Occipital lobe (tissue), 2 donors: ENCODE measurements around the gene RPA3. TPM values are rescaled to one million over a fixed set of nuclear protein-coding genes. Genes with fewer than 3 reads are reported as not detected.
"Not testable (repeated sequence)": the region's sequence is repeated elsewhere in the genome, so short reads cannot be mapped to it uniquely, and the experiment has no call there.

ENCODE experiments used
- DNase-seq: peaks from one replicate; lab custom pipeline; 2025; lab: John Stamatoyannopoulos, UW
- total RNA-seq: library from RNA; depleted of rRNA; stranded (reverse); fragments of >200 nt; gene quantifications from one replicate; pipeline ENCODE4 v1.2.3, GENCODE V29; 2014

RPA3 gene
- total RNA-seq, 1 donor from 2014 or later: 12.9 TPM

DNA sequence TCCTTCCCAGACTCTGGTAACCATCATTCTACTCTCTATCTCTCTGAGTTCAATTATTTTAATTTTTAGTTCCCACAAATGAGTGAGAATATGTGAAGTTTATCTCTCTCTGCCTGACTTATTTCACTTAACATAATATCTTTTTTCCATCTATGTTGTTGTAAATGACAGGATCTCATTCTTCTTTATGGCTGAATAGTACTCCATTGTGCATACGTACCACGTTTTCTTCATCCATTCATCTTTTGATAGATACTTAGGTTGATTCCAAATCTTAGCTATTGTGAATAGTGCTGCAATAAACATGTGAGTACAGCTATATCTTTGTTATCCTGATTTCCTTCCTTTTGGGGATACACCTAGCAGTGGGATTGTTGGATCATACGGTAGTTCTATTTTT lies 23.9 kb downstream of the RPA3 start:
- no peak for DNase-seq

DNA sequence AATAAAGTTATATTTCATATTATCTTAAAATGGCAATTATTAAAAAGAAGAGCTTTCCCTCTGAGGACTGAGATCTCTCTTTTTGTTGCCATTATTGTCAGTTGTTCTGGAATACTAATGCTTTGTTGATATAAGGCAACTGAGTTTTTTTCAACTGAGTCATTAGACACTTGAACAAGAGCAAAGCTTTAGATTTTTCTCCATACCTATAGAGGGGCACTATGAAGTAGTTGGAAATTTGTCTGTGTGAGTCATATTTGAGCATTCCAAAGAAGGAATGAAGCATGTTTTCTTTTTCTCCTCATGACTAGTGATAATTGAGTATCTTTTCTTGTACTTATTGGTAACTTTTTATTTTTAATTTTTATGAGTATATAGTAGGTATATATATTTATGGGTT lies 24.5 kb downstream of the RPA3 start:
- DNase-seq: no peak

DNA sequence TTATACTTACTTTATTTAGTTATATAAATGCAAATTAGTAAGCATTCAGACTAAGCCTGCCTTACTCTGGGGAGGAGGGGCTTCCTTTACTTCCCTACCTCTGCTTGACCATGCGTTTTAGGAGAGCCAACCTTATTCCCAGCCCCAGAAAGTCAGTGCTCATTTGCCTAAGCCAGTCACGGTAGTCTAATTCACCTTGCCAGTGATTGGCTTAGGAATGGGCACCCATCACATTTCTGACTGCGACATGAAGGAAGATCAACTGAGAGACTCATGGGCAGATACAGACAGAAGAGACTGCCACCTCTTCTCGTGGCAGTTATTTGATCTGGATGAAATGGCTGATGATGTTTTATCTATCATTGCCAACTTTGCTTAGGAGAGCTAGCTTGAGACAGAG lies 29.5 kb downstream of the RPA3 start:
- DNase-seq: no peak

DNA sequence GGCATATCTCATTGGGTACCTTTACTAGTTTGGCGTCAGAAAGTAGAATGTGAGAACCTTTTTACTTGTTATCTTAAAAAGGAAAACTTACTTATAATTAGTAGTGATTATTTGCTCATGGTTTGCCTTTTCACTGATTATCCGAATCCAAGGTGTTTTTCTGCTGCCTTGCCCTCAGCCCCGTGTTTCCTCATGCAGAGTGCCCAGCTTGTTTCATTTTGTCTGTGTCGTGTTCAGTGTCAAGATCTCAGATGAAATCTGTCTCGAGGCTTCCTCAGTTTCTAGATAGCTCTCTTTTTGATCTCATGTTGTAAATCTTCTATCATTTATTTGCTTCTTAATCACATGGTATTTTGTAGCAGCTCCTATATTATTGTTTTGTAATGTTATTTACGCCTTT lies 30.1 kb downstream of the RPA3 start:
- no peak for DNase-seq

DNA sequence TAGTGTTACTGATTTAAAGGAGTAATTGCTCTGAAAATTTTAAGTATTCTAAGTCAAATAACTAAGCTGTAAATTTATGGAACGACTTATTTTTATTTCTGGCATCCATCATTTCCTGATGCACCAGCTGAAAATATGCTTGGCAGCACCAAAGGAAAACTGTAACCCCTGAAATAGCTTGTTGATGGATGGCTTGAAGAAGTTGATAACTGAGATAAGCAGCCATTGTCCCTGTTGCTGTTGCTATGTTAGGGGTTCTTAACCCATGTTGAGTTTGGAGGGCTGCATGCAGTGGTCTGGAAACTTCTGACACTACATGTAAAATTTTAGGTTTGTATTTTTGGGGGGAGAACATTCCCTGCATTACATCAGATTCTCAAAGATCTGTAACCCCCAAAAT lies 30.6 kb downstream of the RPA3 start:
- DNase-seq: no peak

DNA sequence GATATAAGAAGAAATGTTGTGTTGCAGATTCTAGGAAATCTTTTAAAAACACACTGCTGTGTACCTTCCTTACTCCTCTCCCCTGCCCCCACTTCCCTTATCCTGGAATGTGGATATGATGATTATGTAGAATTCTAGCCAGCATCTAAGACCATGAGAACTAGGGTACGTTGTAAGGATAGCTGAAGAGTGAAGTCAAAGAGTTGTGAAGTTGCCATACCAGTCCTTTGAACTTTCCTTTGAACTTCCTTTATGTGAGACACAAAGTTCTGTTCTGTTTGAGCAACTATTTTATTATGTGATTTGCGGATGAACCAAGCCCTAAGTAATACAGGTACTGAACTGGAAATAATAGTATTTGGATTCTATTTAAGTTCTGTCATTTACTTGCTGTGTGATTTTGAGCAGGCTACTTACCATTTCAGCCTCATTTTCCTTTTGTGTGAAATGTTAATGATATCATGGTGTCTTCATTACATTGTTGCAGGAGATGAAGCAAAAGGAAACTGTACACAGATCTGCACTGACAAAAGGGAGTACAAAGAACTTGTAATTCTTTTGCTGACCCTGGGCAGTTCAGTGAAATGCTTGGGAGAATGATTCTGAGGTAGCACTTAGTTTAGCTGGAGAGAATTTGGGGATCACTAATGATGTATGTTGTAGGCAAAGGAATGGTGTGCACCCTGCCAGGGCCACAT lies 31.4 kb downstream of the RPA3 start:
- DNase-seq: no peak

DNA sequence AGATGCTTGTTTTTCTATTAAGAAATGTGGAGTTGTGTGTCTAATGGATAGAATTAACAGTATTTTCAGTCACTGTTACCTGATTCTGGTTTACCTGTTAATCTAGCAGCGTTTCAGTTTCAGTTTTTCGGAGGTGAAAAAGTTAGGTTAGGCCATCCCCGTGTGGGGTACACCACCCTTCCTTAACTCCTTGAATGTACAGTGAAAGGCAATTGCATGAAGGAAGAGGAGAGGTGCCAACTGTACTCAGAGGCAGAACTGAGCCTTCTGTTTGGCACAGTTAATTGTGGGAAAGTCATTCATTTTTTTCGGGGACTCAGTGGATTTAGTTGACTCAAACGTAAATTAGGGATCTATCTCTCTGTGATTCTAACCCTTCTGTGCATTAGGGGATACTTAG lies 35.5 kb downstream of the RPA3 start:
- DNase-seq: no peak

DNA sequence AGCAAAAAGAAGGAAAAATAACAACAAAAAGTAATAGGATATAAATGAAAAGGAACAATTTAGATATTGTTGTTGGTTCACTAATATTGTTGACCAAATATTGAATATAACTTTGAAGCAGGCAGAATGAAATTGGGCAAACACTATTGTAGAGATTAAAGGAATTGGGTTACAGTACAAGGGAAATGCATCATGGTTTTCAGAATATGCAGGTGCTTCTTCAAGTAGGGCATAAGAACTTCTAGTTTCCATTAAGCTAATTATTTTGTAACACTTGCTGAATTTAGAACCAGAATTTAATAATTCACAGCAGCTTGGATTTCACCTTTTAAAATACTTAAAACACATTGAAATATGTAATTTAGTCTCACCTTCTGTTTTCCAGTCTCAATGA lies 36.5 kb downstream of the RPA3 start:
- no peak for DNase-seq

DNA sequence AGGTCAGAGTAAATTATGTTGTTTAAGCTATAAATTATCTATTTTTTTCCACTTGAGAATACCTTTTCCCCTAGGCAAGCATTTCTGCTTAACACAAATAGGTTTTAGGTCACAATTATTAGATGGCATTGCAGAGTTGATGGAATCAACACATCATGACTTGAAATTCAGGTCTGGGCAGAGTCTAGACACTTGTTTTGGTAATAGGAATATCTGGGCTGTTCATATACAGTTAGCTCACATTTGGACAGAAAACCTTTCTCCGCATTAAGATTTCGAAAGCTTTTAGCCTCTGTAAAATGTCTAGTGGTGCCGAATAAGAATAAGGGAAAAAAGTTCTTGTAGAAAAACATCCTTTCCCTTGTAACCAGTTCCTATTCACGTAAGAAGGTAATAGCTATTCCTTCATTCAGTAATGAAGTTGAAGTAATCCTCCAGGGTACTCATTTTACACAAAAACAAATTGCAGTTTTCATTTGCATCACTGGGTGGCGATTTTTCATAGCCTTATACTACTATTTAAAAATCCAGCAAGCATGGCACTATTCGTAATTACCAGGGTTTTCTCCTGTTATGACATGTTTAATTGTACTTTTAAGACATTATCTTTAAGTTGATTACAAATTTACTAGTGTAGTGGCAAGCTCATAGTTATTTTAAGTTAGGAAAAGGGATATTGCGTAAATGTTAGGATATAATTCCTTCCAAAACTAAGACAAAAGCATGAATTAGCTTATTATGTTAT lies 37.0 kb downstream of the RPA3 start:
- no peak for DNase-seq

DNA sequence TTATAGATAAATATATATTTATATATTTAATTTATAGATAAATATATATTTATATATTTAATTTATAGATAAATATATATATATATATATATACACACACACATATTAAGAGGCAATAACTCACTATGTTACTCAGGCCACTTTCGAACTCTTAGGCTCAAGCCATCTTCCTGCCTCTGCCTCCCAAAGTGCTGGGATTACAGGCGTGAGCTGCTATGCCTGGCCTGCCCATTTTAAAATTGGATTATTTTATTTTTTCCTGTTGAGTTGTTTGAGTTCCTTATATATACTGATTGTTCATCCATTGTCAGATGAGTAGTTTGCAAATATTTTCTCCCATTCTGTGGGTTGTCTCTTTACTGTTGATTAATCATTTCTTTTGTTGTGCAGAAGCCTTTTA lies 38.8 kb downstream of the RPA3 start:
- not testable (repeated sequence) for DNase-seq

DNA sequence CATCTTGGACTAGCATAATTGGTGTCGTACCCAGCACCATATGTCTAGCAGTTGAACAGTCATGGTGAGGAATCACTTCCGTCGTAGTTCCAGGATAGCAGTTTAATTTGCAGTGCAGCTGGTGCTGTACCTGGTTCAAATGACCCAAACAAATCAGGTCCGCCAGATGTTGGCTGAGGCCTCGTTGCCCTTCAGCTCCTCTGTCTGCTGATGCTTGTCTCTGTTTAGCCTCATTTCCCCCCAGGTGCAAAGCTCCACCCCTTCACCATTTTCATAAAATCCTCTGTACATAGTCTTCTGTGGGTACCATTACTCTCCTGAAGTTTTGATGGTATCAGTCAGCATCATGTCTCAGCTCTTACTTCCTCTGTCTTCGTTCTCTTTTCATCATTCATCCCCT lies 42.7 kb downstream of the RPA3 start:
- DNase-seq: no peak

DNA sequence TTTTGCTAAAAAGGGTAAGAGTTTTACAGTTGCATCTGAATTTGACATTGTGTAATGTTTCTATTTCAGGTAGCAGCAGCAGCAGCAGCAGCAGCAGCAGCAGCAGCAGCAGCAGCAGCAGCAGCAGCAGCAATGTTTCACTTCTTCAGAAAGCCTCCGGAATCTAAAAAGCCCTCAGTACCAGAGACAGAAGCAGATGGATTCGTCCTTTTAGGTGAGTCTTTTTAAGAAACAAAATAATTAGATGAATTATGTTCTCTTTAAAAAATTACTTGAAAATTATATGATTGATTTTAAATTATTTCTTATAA lies 45.2 kb downstream of the RPA3 start:
- DNase-seq: no peak

DNA sequence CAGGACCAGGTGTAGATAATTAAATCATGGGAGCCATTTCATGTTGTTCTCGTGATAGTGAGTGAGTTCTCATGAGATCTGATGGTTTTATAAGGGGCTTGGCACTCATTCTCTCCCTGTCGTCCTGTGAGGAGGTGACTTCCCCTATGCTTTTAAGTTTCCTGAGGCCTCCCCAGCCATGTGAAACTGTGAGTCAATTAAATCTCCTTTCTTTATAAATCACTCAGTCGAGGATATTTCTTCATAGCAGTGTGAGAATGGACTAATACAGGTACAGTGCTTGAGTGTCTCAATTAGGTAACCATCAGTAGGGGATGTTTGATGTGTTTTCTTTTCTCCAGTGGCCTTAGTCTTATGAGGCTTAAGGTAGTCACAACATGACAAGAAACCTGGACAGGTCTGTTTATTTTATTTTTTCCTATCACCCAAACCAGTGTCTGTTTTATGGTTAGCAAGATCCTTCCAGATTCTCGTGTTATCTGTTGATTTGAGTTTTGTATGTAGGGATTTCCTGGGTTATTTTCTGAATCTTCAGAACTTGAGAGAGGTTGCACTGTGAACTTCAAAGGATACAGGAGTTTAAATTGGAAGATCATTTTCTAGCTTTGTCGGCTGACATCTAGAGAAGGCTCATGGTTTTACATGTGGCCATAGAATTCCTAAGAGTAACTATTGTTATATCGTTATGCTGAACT lies 45.7 kb downstream of the RPA3 start:
- DNase-seq: no peak

DNA sequence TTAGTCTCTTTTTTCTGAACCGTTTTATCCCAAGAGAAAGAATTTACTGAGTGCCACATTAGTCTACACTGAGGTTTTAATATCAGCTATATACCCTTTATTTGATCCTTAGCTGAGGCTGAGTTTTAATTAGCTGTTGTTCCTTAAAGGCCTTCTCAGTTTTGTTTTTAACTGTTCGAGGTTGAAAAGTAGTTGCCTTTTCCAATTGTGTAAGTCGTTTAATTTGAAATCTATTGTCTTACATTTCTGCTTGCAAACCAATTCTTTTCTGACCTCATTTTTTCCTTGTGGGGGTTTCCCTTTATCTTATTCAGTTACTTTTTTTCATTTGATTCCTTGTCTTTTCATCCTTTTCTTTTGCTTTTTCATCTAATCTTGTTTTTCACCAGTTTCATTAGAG lies 47.0 kb downstream of the RPA3 start:
- DNase-seq: no peak

DNA sequence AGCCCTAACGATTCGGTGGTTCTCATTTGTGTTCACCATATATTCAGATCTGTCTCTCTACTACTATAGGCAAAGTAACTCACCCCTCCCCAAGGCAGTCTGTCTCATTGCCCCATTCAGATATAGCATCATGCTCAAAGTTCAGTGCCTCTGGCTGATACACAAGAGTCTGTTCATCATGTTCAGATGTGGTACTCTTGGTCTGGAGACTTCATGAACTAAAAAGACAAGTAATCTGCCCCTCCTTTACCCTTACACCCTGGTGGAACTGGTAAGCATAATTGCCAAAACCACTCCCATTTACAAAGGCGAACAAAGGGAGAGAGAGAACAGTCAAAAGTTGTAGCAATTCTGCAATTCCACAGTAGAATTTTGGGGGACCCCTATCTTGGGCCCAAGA lies 47.9 kb downstream of the RPA3 start:
- no peak for DNase-seq

DNA sequence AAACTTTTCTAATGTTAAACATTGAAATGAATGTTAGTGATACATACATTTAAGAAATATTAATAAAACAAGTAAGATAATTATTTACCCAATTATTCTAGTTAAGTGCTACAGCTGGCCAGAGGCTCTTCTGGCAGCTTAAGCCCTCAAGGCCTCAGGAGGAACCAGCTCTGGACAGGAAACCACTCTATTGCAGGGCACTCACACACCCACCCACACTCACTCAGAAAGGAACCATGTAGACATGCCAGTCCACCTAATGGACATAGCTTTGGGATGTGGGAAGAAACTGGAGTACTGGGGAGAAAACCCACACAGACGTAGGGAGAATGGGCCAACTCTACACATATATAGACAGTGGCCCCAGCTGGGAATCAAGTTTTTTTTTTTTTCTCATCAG lies 49.7 kb downstream of the RPA3 start:
- DNase-seq: no peak

DNA sequence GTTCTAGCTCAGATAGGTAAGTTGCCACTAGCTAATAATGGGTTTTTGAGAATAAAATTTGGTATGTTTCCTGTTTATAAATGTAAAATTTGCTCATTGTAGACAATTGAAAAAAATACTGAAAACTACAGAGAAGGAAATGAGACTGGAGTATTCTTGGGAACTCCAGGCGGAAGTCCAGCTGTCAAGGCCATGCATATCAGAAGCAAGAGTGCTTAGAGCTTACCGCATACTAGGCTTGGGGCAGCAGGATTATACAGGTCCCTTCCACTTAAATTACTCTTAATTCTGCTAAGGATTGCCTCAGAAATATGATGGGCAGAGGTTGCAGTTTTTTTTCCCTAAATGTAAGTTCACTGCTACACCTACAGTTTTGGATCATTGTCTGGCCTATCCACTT lies 51.2 kb downstream of the RPA3 start:
- DNase-seq: no peak

DNA sequence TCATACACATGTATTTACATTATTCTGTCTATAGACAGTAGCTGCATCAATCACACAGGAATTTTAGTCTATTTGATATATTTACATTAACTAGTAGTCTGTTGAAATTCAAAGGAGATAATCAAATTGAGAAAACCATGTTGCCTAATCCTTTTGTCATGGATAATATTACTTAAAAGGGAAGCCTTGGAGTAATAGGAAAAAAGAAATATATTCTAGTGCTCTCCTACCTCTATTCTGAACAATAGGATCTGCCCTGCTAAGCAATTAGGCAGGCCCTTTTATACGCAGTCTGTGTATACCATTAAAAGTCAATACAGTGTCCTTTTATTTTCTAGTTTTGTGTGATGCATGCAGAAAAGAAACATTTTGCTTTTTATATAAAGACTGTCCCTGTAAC lies 53.4 kb downstream of the RPA3 start:
- DNase-seq: no peak

DNA sequence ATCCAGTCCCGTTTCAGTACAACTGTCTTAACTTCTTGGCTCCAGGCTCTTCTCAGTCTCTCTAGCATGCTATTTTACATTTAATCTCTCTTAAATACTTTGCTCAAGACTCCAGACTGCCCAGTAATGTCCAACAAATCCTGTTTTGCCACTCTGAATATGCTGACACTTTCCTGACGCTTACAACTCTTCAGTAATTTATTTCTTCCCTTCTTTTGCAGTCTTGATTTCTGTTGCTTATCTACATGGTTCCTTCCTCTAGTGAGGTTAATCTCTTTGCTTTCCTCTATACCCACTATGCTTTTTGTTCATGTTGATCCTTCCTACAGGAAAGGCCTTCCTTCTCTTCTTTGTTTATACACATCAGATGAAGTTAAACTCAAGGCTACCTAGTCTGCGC lies 54.1 kb downstream of the RPA3 start:
- DNase-seq: no peak

DNA sequence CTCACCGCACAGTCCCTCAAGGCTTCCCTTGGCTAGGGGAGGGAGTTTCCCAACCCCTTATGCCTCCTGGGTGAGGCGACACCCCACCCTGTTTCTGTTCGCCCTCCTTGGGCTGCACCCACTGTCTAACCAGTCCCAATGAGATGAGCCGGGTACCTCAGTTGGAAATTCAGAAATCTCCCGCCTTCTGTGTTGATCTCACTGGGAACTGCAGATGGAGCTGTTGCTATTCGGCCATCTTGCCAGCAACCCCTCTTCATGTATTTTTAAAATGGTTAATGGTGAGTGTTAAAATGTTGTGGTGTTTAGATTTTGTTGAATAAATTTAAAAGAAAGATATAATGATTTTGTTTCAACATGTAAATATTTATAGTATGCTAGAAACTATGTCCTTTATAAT lies 55.9 kb downstream of the RPA3 start:
- DNase-seq: no peak

DNA sequence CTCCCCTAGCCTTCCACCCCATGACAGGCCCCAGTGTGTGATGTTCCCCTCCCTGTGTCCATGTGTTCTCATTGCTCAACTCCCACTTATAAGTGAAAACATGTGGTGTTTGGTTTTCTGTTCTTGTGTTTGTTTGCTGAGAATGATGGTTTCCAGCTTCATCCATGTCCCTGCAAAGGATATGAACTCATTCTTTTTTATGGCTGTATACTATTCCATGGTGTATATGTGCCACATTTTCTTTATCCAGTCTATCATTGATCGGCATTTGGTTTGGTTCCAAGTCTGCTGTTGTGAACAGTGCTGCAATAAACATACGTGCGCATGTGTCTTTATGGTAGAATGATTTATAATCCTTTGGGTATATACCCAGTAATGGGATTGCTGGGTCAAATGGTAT lies 61.9 kb downstream of the RPA3 start:
- not testable (repeated sequence) for DNase-seq

DNA sequence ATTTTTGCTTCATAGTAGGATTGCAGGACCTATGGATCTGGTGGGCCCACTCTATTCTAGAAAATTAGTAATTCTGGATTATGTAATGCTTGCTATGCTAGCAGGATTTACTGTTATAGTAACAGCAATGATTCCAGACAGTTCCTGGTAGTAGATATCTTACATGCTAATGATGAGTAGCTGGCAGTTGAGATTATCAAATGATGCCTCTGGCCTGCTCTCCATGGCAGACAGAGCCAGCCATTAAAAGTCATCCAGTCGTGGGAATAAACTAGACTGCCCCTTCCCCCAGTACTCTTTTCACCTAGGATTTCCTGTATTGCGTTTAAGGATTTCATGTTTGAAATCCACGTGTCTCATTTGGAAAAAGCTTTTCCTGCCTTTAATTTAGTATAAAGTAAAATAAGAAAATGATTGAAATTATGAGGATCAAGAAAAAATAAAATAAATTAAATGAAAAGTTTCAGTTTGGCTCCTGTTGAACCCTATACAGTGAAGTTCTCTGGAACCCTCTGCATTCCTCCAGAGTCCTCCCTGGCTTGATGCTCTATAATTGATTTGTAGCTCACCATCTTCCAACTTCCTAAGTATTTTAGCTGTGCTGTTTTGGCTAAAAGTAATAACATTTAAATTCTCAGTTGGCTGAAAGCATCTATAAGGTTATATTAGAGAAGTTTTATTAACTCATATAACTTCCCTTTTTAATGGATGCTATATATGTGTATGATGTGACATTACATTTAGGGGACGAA lies 63.3 kb downstream of the RPA3 start:
- no peak for DNase-seq
